Measurements from ENCODE around the gene MMS22L. TPM values are rescaled to one million over a fixed set of nuclear protein-coding genes. Genes with fewer than 3 reads are reported as not detected.

MMS22L gene
- total and polyA plus RNA-seq, 2 experiments from 2014 or later: 2.7 to 10.1 TPM

DNA sequence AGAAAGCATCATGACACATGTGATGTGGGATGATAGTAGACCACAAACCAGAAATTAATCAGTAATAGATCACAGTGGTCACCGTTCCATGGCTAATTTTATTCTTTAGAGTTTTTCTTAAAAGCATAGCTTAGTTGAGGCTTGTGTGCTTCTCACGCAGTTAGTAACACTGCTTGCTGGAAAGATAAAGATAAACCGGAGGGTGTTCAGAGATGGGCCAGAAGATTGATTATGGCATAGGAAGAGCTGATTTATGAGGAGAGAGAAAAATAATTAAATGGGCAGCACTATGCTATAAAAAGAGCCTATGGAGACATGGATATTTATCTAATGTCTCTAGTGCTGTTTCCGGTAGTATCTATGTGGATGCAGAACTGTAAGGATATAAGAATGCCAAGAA, 173.6 kb downstream of the MMS22L start:
- Histone ChIP-seq H4K20me1 (ENCODE audit: insufficient read depth, poor library complexity, severe bottlenecking) (no peaks in the 10 kb centered on the region), H2AFZ (no peak overlapping the region), H3K9me3 (ENCODE audit: low read depth) (no peaks in the 10 kb centered on the region), H3K27me3 (no peaks in the 10 kb centered on the region), H3K4me1 (ENCODE audit: insufficient read depth) (no peaks in the 10 kb centered on the region), H3K79me2 (no peaks in the 10 kb centered on the region), H3K9me2 (replicated peaks; ENCODE audit: insufficient read depth) (no peaks in the 10 kb centered on the region), H3K36me3 (replicated peaks; ENCODE audit: insufficient read depth, low read depth) (no peaks in the 10 kb centered on the region), H3K27ac (no peak overlapping the region), H3K4me3 (no peak overlapping the region), H3K4me2 (no peak overlapping the region)
- no peak for DNase-seq (ENCODE audit: low spot score)
- no peak for TF ChIP-seq EZH2 (IDR thresholded peaks at IDR 0.05; ENCODE audit: borderline replicate concordance)
- TF ChIP-seq EZH2phosphoT487 (IDR thresholded peaks at IDR 0.05; ENCODE audit: low read depth, severe bottlenecking, unreplicated experiment): no peak
- TF ChIP-seq, protein P1, sequence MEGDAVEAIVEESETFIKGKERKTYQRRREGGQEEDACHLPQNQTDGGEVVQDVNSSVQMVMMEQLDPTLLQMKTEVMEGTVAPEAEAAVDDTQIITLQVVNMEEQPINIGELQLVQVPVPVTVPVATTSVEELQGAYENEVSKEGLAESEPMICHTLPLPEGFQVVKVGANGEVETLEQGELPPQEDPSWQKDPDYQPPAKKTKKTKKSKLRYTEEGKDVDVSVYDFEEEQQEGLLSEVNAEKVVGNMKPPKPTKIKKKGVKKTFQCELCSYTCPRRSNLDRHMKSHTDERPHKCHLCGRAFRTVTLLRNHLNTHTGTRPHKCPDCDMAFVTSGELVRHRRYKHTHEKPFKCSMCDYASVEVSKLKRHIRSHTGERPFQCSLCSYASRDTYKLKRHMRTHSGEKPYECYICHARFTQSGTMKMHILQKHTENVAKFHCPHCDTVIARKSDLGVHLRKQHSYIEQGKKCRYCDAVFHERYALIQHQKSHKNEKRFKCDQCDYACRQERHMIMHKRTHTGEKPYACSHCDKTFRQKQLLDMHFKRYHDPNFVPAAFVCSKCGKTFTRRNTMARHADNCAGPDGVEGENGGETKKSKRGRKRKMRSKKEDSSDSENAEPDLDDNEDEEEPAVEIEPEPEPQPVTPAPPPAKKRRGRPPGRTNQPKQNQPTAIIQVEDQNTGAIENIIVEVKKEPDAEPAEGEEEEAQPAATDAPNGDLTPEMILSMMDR (IDR thresholded peaks at IDR 0.05; ENCODE audit: poor library complexity): no peak
- WGBS (ENCODE audit: low lambda C conversion rate, missing lambda C conversion rate): 66% methylated on average over 4 of the region's 4 CpGs

DNA sequence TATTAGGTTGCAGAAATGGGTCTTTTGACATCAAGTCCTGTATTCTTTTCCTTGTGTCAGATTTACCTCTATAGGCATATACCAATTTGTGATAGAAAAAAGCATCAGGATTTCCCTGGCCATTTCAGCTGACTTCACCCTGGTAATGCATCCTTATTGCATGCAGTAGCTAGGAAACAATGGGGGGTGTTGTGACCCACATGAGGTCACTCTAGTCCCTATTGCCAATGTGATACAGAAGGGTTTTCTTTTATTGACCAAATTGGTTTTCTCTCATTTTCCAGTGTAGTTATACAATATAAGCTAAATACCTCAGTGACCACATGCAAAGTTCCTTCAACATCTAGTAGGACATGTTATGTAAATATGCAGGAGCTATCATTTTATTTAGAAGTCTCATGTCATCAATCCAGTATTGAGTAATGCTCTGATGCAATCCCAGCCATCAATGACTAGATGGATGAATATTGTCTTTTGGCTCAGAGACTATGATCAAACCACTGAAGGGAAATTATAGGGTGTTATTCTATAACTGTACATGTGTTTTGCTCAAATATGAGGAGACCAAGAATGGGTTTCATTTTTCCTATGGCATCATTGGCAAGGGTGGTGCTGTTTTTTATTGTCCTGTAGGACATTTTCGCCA, 180.7 kb downstream of the MMS22L start:
- H3K4me1 ChIP-seq (ENCODE audit: insufficient read depth): peaks cover 1% of the 10 kb centered on the region
- no peaks in the 10 kb centered on the region for H3K36me3 ChIP-seq (replicated peaks; ENCODE audit: insufficient read depth, low read depth)
- no peaks in the 10 kb centered on the region for H3K79me2 ChIP-seq
- WGBS (ENCODE audit: low lambda C conversion rate, missing lambda C conversion rate): 88% methylated on average over 1 of the region's 1 CpG
- no peak for TF ChIP-seq EZH2 (IDR thresholded peaks at IDR 0.05; ENCODE audit: borderline replicate concordance)
- TF ChIP-seq, protein P1 (IDR thresholded peaks at IDR 0.05; ENCODE audit: poor library complexity): no peak
- no peak for TF ChIP-seq EZH2phosphoT487 (IDR thresholded peaks at IDR 0.05; ENCODE audit: low read depth, severe bottlenecking, unreplicated experiment)
- no peaks in the 10 kb centered on the region for H4K20me1 ChIP-seq (ENCODE audit: insufficient read depth, poor library complexity, severe bottlenecking)
- no peaks in the 10 kb centered on the region for H3K9me3 ChIP-seq (ENCODE audit: low read depth)
- H3K9me2 ChIP-seq (replicated peaks; ENCODE audit: insufficient read depth): no peaks in the 10 kb centered on the region
- no peak overlapping the region for H3K4me3 ChIP-seq
- DNase-seq (ENCODE audit: low spot score): no peak
- H3K27me3 ChIP-seq: no peaks in the 10 kb centered on the region
- H2AFZ ChIP-seq: no peak overlapping the region
- no peak overlapping the region for H3K27ac ChIP-seq
- no peak overlapping the region for H3K4me2 ChIP-seq

DNA sequence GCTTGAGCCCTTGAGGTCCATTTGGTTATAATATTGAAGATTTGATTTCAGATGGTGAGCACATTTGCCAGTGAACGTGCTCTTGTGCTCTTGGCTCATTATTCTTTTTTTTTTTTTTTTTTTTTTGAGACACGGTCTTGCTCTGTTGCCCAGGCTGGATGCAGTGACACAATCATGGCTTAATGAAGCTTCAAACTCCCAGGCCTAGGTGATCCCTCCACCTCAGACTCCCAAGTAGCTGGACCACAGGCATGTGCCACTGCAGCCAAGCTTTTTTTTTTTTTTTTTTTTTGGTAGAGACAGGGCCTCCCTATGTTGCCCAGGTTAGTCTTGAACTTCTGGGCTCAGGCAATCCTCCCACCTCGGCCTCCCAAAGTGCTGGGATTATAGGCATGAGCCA, 182.3 kb downstream of the MMS22L start:
- H3K4me2 ChIP-seq: no peak overlapping the region
- TF ChIP-seq EZH2 (IDR thresholded peaks at IDR 0.05; ENCODE audit: borderline replicate concordance): no peak
- TF ChIP-seq, protein P1 (IDR thresholded peaks at IDR 0.05; ENCODE audit: poor library complexity): no peak
- no peak for TF ChIP-seq EZH2phosphoT487 (IDR thresholded peaks at IDR 0.05; ENCODE audit: low read depth, severe bottlenecking, unreplicated experiment)
- no peaks in the 10 kb centered on the region for H3K9me3 ChIP-seq (ENCODE audit: low read depth)
- no peaks in the 10 kb centered on the region for H3K9me2 ChIP-seq (replicated peaks; ENCODE audit: insufficient read depth)
- H3K27ac ChIP-seq: no peak overlapping the region
- no peaks in the 10 kb centered on the region for H3K27me3 ChIP-seq
- no peak overlapping the region for H2AFZ ChIP-seq
- no peaks in the 10 kb centered on the region for H3K79me2 ChIP-seq
- 83% methylated on average over 3 of the region's 3 CpGs for WGBS (ENCODE audit: low lambda C conversion rate, missing lambda C conversion rate)
- H3K4me1 ChIP-seq (ENCODE audit: insufficient read depth): peaks cover 3% of the 10 kb centered on the region
- no peaks in the 10 kb centered on the region for H4K20me1 ChIP-seq (ENCODE audit: insufficient read depth, poor library complexity, severe bottlenecking)
- no peak overlapping the region for H3K4me3 ChIP-seq
- DNase-seq (ENCODE audit: low spot score): no peak
- H3K36me3 ChIP-seq (replicated peaks; ENCODE audit: insufficient read depth, low read depth): no peaks in the 10 kb centered on the region
